Measurements from ENCODE around the gene B2M. TPM values are rescaled to one million over a fixed set of nuclear protein-coding genes. Genes with fewer than 3 reads are reported as not detected.

B2M gene
- 414 to 472 TPM (median 429 TPM) in 5 replicates for total RNA-seq (2022; extraction: Qiagen RNA extraction)

GRCh38 chr15:44711096-44711742 is at the start of gene B2M, which contains the start of gene PATL2:
TSS of gene B2M (plus strand) at chr15:44711517. CDS start at chr15:44711547, 30 bp downstream.
TSS of gene PATL2 (minus strand) at chr15:44711323. CDS start at chr15:44676490, 34,833 bp downstream.

DNA sequence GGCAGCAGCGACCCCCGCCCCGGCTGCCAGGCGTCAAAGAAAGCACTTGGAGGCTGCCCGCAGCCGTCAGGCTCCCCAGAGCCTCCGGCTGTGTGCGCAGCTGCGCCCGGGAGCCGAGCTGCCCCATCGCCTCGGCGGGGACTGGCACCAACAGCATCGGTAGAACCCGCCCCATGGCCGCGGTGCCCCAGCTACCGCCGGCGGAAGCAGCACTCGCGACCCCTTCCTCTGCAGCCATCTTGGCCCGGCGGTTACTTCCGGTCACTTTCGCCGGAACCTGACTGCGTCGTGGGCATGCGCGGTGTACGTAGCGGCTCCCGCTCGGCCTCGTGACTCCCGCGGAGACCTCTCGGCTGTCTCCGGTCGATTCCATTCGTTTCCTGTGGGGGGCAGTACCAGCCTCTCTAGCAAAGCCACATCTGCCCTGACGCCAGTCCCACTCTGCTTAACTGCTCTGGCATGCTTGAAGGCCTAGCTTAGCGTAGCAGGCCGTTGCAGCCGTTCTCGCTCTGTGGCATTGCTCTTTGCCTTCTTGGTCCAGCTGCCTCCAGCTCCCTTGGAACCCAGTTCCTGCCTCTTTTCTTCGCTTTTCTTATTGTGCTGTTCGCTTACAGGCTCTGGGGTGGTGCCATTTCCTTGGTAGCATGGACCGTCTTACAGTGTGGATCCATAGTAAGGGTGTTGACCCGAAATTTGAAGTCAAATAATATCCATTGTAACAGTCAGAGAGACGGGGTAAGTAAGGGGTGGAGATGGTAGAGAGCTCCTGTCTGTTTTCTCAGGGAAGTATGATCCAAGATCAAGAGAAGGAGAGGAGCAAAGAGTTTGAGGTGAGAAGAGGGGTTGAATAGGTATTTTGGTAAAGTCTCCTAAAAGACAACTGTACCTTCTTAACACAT is 47.7 kb upstream of the B2M start, which contains the start of gene SPG11:
TSS of gene SPG11 (minus strand) at position 253 of the 899 bp plus-strand sequence. CDS start at position 238, 15 bp downstream.

GRCh38 chr15:44736181-44736765 is 25.0 kb downstream of the B2M start, which contains the start of gene TRIM69:
TSS of gene TRIM69 (plus strand) at chr15:44736528. CDS start at chr15:44736705, 177 bp downstream.

Other genes starting within 250 kb of the B2M start
- 81.5 to 95.3 TPM (median 86.2 TPM) in 5 replicates for gene EIF3J, start 174.4 kb upstream of the B2M start, total RNA-seq (2022; extraction: Qiagen RNA extraction)
- 6.8 to 9.5 TPM (median 9.0 TPM) in 5 replicates for gene SPG11, start 47.9 kb upstream of the B2M start, total RNA-seq (2022; extraction: Qiagen RNA extraction)
- 0.11 to 0.23 TPM (median 0.17 TPM) in 4 of 5 replicates, not detected in the other for gene PATL2, start 194 bp upstream of the B2M start, total RNA-seq (2022; extraction: Qiagen RNA extraction)
- gene TRIM69, start 25.0 kb downstream of the B2M start, total RNA-seq (2022; extraction: Qiagen RNA extraction): 4.2 to 7.3 TPM (median 5.6 TPM) in 5 replicates
- not detected in 5 replicates for gene TERB2, start 245.2 kb downstream of the B2M start, total RNA-seq (2022; extraction: Qiagen RNA extraction)